ENCODE results near the gene CCNO.

CCNO gene

DNA sequence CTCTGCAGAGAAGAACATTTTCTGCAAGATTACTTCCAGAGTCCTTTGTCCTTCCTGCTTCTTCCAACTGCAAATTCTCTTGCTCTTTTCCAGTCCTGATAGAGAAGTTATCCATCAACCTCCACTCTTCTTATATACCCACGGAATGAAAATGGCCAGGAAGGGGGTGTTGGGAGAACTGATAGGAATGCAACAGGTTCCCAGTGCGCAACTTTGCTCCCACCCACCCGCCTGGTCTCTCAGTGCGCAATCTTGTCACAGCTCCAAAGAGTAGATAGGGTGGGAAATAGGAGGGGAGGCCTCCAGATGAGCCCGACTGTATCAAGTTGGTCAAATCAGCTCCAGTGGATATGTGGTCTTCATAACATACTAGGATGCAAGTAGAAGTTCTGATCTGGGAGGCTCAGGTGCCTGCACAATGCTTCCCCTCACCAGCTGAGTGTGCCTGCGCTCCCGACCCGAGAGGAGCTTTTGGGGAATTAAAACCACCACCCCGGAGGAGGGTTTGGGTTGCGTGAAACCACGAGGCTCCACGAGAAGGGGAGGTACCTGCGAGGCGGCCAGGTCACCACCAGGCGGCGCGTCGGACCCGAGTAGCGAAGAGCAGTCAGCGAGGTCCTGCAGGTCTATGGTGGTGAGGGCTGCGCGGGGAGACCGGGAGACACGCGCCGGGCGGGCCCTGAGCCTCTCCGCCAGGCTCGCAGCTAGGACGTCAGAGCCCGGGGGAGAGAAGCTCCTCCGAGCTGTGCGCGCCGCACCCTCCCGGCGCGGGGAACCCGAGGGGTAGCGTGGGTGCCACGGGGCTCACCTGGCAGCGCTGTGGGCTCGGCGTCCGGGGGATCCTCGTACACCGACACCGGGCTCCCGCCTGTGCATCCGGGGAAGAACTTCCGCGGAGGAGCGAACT, 7.1 kb downstream of the CCNO start:
- H3K36me3 ChIP-seq (ENCODE audit: insufficient read depth, low read length), result no peaks in the 10 kb centered on the region; the same call in 1 of the 2 replicates
- TF ChIP-seq EZH2 (IDR thresholded peaks at IDR 0.05) (no peak), POLR2AphosphoS5 (IDR thresholded peaks at IDR 0.05; ENCODE audit: borderline replicate concordance, low read depth, low read length) (peak; percentile 45)
- DNase-seq (ENCODE audit: low read depth, low spot score), result peak; percentile 32
- H3K9ac ChIP-seq (ENCODE audit: insufficient read length), result peak overlapping the region; percentile 74
- H3K4me3 ChIP-seq, result peak overlapping the region; percentile 92
- H3K9me3 ChIP-seq (ENCODE audit: low read depth, low read length), result no peaks in the 10 kb centered on the region
- no peak overlapping the region for H3K27ac ChIP-seq

DNA sequence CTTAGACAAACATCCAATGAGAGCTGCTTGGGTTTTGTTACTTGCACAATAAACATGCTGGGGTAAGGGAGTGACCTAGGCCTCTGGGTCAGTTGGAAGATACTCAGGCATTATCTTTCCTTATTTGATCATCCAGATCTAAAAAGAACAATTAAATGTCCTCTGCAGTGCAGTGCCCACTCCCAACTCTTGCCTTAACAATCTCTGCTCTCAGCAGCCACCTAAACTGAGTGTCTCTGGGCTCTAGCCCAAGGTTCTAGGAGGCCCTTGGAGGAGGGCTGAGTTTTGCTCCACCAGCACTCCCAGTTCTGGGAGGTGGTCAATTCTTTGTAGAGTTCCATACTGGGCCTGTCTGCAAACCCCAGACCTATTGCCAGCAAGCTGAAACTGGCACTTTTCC, 8.1 kb downstream of the CCNO start:
- Histone ChIP-seq H3K4me3 (no peak overlapping the region), H3K27ac (no peak overlapping the region), H3K9me3 (ENCODE audit: low read depth, low read length) (no peaks in the 10 kb centered on the region), H3K36me3 (ENCODE audit: insufficient read depth, low read length) (no peaks in the 10 kb centered on the region; the same call in 1 of the 2 replicates), H3K9ac (ENCODE audit: insufficient read length) (no peak overlapping the region)
- DNase-seq (ENCODE audit: low read depth, low spot score), result no peak
- no peak for TF ChIP-seq EZH2 (IDR thresholded peaks at IDR 0.05)
- no peak for TF ChIP-seq FOXP2 (optimal IDR thresholded peaks at IDR 0.05; ENCODE audit: control extremely low read depth, extremely low read length, insufficient read depth)
- TF ChIP-seq POLR2AphosphoS5 (IDR thresholded peaks at IDR 0.05; ENCODE audit: borderline replicate concordance, low read depth, low read length), result no peak

DNA sequence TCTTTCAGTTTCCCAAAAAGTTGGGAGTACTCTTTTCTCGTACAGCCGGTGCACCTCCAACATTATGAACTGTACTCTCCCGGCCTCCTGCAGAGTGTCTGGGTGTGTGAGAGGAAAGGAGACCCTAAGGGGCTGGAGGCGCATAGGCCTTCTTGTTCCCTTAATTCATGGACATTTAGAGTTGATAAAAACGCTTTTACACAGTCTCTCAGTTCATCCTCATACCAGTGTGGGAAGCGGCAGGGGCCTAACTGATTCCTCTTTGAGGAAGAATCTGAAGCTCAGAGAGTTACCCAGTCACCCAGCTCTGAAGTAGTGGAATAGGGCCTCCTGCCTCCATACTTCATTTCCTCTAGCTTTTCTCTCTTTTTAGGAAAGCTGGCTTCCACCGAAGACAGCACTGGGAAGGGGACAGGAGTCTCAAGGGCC, 9.6 kb downstream of the CCNO start:
- H3K9me3 ChIP-seq (ENCODE audit: low read depth, low read length), result no peaks in the 10 kb centered on the region
- H3K4me3 ChIP-seq, result no peak overlapping the region
- H3K27ac ChIP-seq, result no peak overlapping the region
- no peak for DNase-seq (ENCODE audit: low read depth, low spot score)
- no peaks in the 10 kb centered on the region; the same call in 1 of the 2 replicates for H3K36me3 ChIP-seq (ENCODE audit: insufficient read depth, low read length)
- no peak overlapping the region for H3K9ac ChIP-seq (ENCODE audit: insufficient read length)
- no peak for TF ChIP-seq EZH2 (IDR thresholded peaks at IDR 0.05)
- TF ChIP-seq POLR2AphosphoS5 (IDR thresholded peaks at IDR 0.05; ENCODE audit: borderline replicate concordance, low read depth, low read length), result no peak
- no peak for TF ChIP-seq FOXP2 (optimal IDR thresholded peaks at IDR 0.05; ENCODE audit: control extremely low read depth, extremely low read length, insufficient read depth)

DNA sequence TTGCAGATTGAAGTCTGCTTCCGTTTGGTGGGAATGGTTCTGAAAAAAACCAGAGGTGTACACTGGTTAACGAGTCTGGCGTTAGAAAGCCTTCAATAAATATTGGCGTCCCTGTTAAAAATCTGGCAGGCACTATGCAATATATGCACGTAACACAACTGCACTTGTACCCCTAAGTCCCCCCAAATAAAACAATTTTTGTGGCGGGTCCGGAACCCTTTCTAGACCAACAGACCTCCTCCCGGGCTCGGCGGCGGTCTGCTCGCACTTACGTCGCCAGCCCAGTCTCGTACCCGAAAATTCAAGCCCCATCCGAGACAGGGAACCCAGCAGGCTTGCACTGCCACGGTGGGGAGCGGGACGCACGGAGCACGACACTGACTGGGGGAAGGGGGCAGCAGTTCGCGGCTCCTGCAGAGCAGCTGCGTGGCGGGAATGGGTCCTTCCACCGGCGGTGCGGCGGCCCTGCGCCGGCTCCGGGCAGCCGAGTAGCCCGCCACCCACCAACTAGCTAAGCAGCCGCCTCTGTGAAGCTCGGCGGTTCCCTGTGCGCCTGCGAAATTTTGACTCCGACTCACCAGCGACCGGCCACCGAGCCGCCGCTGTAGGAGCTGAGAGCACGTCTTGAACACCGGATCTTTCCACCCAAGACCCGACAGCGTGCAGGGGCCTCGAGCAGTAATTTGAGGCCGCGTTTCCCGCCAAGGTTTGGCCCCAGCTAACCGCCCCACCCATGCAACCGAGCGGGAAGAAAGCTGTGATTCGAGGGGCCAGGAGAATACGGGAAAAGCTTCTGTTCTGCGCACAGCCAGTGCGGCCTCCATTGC, 10.2 kb downstream of the CCNO start:
- DNase-seq (ENCODE audit: low read depth, low spot score), result no peak
- Histone ChIP-seq H3K9ac (ENCODE audit: insufficient read length) (no peak overlapping the region), H3K9me3 (ENCODE audit: low read depth, low read length) (no peaks in the 10 kb centered on the region), H3K27ac (no peak overlapping the region), H3K4me3 (no peak overlapping the region), H3K36me3 (ENCODE audit: insufficient read depth, low read length) (no peaks in the 10 kb centered on the region; the same call in 1 of the 2 replicates)
- TF ChIP-seq FOXP2 (optimal IDR thresholded peaks at IDR 0.05; ENCODE audit: control extremely low read depth, extremely low read length, insufficient read depth), result no peak
- no peak for TF ChIP-seq EZH2 (IDR thresholded peaks at IDR 0.05)
- no peak for TF ChIP-seq POLR2AphosphoS5 (IDR thresholded peaks at IDR 0.05; ENCODE audit: borderline replicate concordance, low read depth, low read length)

DNA sequence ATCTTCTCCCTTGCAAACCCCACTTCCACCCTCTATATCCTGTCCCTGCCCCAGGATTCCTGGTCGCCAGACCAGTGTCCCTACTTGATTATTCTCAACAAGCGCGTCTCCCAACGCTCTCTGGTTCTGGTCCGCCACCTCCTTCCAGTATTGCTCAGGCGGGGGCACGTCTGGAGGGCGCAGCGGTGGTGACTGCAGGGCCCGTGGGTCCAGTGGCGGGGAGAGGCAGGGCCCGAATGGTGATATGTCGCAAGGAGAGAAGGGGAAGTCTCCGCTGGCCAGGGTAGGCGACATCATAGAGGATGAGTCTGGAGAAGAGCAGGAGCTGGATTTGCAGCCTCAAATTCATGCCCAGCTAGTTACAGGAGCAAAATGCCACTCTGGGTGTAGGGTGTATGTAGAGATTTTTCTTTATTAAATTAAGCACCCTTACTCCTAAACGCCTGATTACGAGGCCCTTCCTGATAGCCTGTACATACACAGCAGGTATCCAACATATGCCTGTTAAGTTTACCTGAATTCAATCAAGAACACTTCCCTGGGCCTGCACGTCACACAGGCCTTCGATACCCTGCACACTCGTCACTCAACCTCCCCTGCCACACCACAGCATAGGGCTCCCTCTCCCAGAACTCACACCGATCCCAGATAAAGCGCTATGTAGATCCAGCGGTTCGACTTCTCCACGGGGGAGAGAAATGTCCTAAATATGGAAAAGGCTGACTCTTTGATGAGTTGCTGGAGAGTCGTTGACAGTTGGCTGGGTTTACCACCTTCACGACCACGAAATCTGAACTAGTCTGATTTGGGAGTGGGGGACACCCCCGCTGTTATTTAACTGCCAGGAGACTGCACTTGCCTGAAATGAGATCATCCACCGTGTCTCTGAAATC, 11.1 kb downstream of the CCNO start:
- H3K9ac ChIP-seq (ENCODE audit: insufficient read length), result no peak overlapping the region
- no peak for TF ChIP-seq FOXP2 (optimal IDR thresholded peaks at IDR 0.05; ENCODE audit: control extremely low read depth, extremely low read length, insufficient read depth)
- DNase-seq (ENCODE audit: low read depth, low spot score), result no peak
- H3K4me3 ChIP-seq, result no peak overlapping the region
- H3K27ac ChIP-seq, result no peak overlapping the region
- no peaks in the 10 kb centered on the region; the same call in 1 of the 2 replicates for H3K36me3 ChIP-seq (ENCODE audit: insufficient read depth, low read length)
- no peaks in the 10 kb centered on the region for H3K9me3 ChIP-seq (ENCODE audit: low read depth, low read length)

DNA sequence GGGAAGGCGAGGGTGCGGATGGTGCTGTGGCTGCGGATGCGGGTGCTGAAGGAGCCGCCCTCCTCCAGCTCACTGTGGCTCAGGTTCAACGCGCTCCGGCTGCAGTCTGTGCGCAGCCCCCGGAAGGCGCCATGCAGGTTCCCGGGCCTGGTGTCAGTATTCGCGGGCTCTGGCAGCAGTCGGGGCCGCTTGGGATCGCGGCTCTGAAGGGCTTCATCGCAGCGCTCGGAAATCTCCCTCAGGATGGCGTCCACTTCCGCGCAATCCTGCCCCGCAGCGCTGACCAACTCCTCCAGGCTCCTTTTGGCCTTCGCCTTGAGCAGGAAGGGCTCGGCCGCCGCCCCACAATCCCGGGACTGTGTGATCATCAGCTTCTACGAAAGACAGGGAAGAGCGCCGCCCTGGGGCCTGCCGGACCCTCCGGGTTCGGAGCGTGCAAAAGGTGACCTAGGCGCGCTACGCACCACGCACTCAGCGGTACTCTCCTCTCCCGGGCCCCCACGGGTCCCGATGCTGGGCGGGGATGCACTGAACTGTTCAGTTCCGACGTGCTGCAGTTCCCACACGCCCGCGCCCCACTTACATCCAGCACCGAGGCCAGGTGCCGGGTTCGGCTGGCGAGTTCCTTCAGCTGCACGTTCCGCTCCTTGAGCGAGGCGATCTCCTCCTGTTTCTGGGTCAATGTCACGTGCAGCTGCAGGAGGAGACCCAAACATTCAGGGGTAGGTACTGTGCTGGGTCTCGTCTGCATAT, 12.8 kb downstream of the CCNO start:
- DNase-seq (ENCODE audit: low read depth, low spot score), result no peak
- no peaks in the 10 kb centered on the region; the same call in 1 of the 2 replicates for H3K36me3 ChIP-seq (ENCODE audit: insufficient read depth, low read length)
- H3K9ac ChIP-seq (ENCODE audit: insufficient read length), result no peak overlapping the region
- H3K9me3 ChIP-seq (ENCODE audit: low read depth, low read length), result no peaks in the 10 kb centered on the region
- no peak overlapping the region for H3K27ac ChIP-seq
- H3K4me3 ChIP-seq, result no peak overlapping the region
- no peak for TF ChIP-seq EZH2 (IDR thresholded peaks at IDR 0.05)
- TF ChIP-seq POLR2AphosphoS5 (IDR thresholded peaks at IDR 0.05; ENCODE audit: borderline replicate concordance, low read depth, low read length), result no peak
- TF ChIP-seq FOXP2 (optimal IDR thresholded peaks at IDR 0.05; ENCODE audit: control extremely low read depth, extremely low read length, insufficient read depth), result no peak

DNA sequence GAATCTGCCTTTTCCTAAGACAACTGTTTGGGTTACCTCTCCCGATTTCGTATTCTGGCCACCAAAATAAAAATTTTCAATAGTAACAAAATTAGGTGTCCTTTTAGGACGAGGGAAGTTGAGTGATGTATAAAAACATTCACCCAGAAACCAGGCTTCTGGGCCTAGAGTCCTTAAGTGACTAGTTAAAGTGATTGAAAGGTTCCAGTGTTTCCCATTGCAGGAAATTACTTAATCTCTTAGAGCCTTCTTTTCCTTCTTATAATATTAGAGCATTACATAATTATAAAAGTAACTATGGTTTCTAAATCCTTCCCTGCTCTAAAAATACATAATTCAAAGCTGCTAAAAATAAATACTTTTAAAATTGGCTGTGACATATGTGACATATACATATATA, 13.6 kb downstream of the CCNO start:
- Histone ChIP-seq H3K9ac (ENCODE audit: insufficient read length) (no peak overlapping the region), H3K27ac (no peak overlapping the region), H3K36me3 (ENCODE audit: insufficient read depth, low read length) (no peaks in the 10 kb centered on the region; the same call in 1 of the 2 replicates), H3K9me3 (ENCODE audit: low read depth, low read length) (no peaks in the 10 kb centered on the region), H3K4me3 (no peak overlapping the region)
- no peak for DNase-seq (ENCODE audit: low read depth, low spot score)
- TF ChIP-seq FOXP2 (optimal IDR thresholded peaks at IDR 0.05; ENCODE audit: control extremely low read depth, extremely low read length, insufficient read depth) (no peak), POLR2AphosphoS5 (IDR thresholded peaks at IDR 0.05; ENCODE audit: borderline replicate concordance, low read depth, low read length) (no peak), EZH2 (IDR thresholded peaks at IDR 0.05) (no peak)
